ENCODE measurements around the gene TEX54.

Gene TEX54

GRCh38 chr11:62853279-62853965 is 20.8 kb upstream of the TEX54 start:
- H3K4me3 ChIP-seq (ENCODE audit: low read length) = peak overlapping the region; percentile 100
- no peak for TF ChIP-seq CTCF (conservative IDR thresholded peaks at IDR 0.05; ENCODE audit: low read depth, low read length)
- no peak for DNase-seq (ENCODE audit: low read depth)

GRCh38 chr11:62852523-62853188 is 20.0 kb upstream of the TEX54 start:
- no peak for DNase-seq (ENCODE audit: low read depth)
- TF ChIP-seq CTCF (conservative IDR thresholded peaks at IDR 0.05; ENCODE audit: low read depth, low read length) = no peak
- peak overlapping the region; percentile 100 for H3K4me3 ChIP-seq (ENCODE audit: low read length)

- no peak overlapping the region for H3K4me3 ChIP-seq (ENCODE audit: low read length)
- TF ChIP-seq CTCF (conservative IDR thresholded peaks at IDR 0.05; ENCODE audit: low read depth, low read length) = no peak
- DNase-seq (ENCODE audit: low read depth) = no peak
Measured at GRCh38 chr11:62851807-62852522, 19.3 kb upstream of the TEX54 start.

GRCh38 chr11:62850911-62851806 is 18.5 kb upstream of the TEX54 start:
- TF ChIP-seq CTCF (conservative IDR thresholded peaks at IDR 0.05; ENCODE audit: low read depth, low read length) = no peak
- no peak overlapping the region for H3K4me3 ChIP-seq (ENCODE audit: low read length)
- DNase-seq (ENCODE audit: low read depth) = no peak

GRCh38 chr11:62847767-62848314 is 15.2 kb upstream of the TEX54 start:
- TF ChIP-seq CTCF (conservative IDR thresholded peaks at IDR 0.05; ENCODE audit: low read depth, low read length) = no peak
- H3K4me3 ChIP-seq (ENCODE audit: low read length) = no peak overlapping the region
- no peak for DNase-seq (ENCODE audit: low read depth)

GRCh38 chr11:62846177-62846576 is 13.5 kb upstream of the TEX54 start:
- TF ChIP-seq CTCF (conservative IDR thresholded peaks at IDR 0.05; ENCODE audit: low read depth, low read length) = no peak
- DNase-seq (ENCODE audit: low read depth) = no peak
- no peak overlapping the region for H3K4me3 ChIP-seq (ENCODE audit: low read length)

Data from retinal pigment epithelial cell (primary cell).